Stimulated activated CD4-positive, alpha-beta T cell treated with anti-CD3 and anti-CD28 coated beads, Interleukin-12 subunit alpha, Interleukin-12 subunit beta, amount 100 ng/mL, for 4 hours (primary cell): Measurements from ENCODE around the gene PTGER2.

Source experiments
- DNase-seq: peaks from one replicate; pipeline ENCODE4 v3.0.0-alpha.2; 2020

Gene PTGER2

DNA sequence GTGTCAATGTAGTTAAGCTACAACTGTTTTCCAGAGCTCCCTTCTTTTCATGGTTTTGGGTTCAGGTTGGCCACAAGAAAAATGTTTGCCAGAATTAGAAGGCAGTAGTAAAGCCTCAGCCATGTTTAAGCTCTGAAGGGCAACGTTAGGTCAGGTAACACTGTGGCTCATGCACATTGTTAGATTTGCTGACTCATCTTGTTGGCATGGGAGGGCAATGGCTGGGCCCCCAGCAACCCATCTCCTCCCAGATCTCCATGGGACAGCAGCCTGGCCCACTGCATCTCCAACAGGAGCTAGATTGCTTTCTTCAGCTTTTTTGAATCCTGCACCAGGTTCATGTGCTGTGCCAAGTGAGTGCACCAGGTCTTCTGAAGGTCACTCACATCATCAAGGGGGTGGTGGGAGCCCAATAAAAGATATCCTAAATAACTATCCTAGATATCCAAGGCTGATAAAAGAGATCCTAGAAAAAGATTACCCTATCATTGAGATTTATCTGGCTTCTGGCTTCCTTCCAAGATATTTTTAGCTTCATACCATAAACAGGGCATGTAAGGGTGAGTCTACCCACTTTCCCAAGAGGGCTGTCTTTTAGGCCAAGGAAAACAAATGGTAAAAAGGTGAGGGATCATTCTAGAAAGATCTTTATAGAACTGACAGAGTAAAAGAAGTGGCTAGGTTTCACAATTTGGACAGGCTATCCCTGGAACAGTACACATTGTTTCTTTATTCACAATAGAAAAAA lies 28.9 kb downstream of the PTGER2 start:
- DNase-seq, result no peak

DNA sequence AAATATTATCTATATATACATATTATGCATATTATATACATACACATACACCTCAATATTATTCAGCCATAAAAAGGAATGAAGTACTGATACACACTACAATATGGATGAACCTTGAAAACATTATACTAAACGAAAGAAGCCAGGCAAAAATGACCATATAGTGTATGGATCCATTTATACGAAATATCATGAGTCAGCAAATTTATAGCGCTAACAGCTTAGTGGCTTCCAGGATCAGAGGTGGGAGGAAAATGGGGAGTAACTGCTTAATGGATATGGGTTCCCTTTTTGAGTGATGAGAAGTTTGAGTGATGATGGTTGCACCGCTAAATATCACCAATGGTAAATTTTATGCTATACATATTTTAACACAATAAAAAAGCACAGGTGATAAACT lies 32.7 kb downstream of the PTGER2 start:
- DNase-seq, result no peak

DNA sequence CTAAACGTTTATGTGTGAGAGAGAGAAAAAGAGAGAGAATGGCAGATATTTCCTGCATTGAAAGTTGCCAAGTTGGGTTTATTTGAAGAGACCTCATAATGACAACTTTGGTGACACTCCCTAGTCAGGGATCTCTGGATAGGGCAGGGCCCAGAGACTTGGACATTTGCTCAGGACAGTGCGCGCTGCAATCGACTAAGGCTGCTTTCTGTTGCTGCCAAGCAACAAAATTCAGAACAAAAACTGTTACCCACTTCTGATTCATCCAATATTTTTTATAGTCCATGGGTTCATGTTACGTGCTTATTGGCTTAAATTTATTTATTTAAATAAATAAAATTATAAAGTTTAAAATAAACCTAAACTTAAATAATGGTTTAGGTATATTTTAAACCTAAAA lies 34.2 kb downstream of the PTGER2 start:
- DNase-seq, result no peak

DNA sequence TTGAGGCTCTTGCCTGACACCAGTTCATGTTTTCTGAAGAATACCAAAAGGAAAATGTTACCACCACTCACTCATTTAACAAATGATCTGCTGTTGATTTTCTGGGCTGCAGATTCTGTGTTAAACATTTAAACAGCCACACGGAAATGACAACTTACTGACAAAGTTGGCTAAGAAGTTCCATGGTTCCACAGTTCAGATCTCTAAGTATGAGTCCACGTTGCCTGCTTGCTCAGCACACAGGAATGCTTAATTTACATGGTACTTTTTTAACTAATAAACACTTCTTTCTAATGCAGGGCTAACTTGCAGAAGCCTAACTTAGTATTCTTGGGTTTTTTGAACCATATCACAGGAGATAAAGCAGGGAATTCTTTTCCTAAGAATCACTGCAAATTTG lies 34.7 kb downstream of the PTGER2 start:
- DNase-seq, result no peak

DNA sequence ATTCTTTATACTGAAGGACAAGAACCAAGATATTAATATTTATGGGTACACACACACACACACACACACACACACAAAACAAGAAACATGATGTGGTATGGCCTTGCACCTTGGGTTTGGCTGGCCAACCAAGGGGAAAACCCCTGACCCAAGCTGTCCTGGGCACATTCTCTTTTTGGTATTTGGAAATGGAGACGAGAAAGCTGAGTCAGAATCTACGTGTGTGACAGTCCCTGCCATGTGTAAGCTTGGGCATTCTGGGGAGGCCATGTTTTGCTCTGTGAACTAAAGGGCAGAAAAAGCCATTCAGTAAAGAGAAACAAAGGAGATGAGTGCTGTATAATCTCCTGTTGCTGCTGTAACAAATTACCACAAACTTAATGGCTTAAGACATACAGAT lies 35.6 kb downstream of the PTGER2 start:
- DNase-seq, result no peak

DNA sequence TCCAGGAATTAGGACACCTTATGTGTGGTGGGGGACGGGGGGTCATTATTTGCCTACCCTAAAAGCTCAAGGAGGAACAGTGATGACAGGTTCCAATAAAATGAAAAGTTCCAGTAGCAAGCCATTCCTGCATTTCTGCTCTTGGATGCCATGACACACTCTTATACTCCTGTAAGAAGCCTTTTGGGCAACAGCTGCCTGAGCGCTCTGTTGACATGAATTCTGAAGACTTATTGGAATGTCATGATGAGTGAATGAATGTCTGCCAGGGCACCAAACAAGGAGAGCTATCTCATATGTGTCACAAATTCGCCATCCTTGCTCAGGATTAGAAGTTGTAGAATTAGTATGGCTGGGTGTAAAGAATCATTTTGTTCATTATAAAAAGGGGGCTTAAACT lies 36.3 kb downstream of the PTGER2 start:
- DNase-seq, result no peak

DNA sequence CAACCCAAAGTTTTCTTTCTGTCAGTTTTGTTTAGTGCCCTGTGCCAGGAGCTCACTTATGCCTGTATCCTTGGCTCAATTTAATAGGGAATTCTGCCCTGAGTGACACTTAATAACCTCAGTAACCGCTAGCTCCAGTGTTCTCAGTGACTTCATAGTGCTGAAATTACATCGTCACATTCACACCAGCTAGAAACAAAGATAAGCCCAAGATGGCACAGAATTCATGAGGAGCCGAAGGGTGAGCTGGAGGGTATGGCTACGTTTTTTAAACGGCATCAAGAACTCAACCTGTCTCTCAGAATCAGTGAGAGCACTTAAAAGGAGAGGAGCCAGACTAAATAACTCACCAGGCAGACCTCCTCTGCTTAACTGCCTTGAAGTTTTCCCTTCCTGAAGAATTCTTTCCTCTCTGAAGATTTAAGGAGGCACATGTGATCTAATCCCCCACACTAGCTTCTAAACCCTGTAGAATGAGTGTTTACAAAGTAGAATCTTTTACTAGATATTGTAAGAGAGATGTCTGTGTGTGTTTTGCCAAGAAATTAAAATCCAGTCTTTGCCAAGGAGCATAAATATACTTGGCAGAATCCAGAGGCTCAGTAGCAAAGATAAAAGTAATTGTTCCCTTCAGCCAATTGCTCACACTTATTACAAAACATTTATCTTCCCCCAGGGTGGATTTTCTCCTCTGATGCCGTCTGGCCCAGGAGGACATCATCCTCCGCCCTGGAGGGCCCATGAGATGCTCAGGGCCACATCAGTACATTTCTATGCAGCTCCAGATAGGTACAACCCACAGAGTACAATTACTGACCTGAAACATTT lies 37.3 kb downstream of the PTGER2 start:
- DNase-seq, result no peak

DNA sequence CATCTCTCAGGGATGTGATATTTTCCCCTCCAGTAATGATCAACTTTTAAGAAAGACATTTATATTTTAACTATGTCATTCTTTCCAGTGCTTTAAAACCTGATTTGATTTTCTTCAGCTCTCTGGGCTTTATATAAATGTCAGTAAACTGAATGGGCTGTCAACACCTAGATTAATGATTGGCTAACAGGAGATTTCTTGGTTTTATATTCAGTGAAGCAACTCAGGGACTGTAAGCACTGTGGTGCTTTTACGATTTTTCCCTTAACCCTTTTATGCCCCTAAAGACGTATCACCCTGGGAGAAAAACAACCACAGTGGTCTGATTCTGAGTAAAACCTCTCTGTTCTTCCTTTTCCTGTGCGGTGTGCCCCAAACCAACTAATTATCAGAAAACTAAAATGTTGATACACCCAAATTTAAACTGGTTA lies 38.0 kb downstream of the PTGER2 start:
- DNase-seq, result no peak

DNA sequence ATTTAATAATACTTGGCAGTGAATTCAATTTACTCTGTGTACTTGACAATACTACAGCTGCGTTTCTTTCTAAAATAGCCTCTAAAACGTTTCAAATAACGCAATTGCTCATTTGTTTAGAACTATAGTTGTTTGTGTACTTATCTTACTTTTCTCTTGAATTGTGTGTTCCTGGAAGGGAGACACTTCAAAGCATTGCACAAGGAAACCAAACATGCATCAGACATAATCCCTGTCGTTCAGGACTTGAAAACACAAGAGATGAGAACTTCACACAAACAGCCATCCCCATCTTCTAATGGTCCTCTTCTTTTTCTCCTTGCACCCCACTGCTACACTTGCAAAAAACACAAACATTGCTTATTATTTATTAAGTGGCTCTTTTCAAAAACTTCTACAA lies 38.5 kb downstream of the PTGER2 start:
- no peak for DNase-seq

DNA sequence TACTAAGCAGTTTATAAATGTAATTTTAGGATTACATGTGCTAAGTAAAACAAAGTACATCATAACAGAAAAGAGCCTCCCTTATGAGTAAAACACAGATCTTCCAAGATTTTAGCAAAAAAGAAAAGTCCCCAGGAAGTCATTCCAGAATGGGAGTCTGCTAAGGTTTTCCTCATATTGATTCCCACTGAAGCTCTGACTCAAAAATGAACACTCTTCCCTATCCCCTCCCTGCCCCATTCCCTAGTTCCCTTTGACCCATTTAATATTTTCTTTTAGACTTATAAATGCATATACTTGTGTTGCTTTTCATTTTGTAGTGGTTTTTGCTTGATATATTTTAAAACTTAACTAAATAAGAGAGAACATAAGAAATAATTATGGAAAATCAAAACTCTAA lies 40.1 kb downstream of the PTGER2 start:
- DNase-seq, result no peak

DNA sequence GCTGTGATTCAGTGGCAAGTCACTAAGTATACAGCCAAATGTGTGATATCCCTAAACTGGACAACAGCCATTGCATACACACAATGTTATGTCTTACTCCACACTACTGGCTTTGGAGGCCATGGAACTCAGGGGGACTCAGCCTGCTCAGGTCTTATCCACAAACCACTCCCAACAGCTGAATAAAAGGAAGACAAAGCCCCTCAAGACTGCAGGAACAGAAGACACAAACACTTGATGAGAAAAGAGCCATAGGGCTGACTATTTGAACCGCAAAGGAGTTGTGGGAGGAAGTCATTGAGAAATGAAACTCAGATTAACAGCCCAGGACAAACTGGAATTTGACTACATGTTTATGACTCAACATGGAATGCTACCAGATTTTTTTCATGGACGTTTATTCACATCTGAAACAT lies 40.9 kb downstream of the PTGER2 start:
- no peak for DNase-seq

DNA sequence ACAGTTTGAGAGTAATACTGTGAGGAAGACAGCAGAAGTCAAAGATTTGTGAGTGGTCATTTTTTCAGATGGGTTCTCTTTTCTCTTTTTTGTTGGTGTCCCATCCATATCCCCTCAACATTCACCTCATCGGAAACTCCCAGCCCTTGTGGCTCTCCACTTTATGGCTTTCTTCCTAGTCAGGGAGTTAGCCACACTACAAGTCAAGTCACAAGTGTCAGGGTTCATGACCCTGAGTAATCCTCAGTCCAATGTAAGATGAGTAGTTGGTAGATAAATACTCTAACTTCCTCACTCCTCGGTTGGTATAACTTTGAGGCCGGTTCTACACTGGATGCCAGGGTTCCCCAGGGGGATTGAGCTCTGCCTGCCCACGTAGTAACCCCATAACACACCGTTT lies 41.4 kb downstream of the PTGER2 start:
- no peak for DNase-seq

DNA sequence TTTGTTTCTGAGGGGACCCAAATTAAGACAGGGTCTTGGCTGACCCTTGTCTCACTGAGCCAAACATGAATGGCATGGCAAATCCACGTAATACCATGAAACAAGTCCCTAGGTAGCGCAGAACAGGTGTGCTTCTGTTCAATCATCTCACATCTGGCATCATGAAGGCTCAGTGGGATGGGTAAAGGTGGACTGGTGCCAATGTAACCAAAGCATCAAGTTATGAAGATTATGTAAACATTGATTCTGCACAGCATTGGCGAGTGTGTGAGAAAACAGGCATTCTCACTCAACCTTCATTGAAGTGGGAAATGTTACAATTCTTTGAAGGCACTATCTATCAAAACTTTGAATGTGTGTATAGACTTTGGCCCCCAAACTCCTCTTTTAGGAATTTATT lies 41.9 kb downstream of the PTGER2 start:
- DNase-seq, result no peak

DNA sequence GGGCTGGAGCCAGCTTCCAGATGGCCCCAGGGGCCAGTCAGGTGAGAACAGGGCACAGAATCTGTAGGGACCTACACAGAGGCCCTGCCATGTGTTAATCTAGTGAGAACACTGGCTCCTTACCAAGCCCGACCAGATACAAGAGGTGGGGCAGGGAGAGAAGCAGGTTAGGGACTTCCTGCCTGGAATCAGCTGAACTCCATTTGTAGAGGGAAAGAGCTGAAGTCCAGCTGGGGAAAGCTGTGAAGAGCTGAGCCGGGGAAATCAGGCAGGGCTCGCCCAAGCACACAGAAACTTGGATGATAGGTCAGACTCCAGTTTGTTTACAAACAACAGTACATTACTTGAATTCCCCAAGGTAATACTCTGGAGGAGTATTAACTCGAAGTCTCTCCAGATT lies 46.7 kb downstream of the PTGER2 start:
- DNase-seq, result no peak

DNA sequence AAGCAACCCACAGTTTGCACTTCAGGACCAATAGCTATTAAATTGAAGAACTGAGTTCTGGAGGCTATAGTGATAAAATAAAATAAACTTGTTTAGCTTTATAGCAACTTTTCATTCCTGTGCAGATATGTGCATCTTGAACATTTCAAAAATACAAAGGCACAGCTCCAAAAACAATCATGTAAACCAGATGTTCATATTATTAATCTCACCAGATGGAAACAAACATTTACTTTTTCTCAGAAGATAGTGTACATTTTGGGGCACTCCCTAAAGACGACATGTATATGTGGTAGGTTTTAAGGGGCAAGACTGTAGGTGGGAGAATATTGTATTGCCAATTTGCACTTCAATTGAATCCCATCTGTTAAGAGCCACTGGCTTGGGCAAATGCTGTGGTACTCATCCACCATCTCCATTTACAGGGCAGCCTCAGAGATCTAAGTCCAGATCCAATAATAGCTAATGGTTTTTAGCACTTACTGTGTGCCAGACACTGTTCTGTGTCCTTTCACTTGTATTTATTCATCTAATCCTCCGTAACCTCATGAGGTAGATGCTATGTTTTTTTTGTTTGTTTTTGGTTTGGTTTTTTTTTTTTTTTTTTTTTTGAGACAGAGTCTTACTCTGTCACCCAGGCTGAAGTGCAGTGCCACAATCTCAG lies 49.1 kb downstream of the PTGER2 start:
- DNase-seq, result no peak

DNA sequence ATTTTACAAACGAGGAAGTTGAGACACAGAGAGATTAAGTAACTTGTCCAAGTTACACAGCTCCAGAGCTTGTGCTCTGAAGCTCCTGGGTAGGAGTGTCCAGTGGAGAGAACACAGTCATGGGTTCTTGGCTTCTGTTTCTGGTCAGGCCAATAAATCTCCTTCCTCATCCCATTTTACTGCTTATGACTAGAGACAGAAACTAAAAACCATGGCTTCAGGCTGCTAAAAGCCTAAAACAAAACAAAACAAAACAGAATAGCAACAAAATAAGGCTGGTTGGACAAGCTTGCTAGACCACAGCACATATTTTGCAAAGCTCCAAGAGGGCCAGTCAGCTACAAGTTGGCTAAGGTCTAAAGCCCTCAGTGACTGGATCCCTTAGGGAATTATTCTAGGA lies 49.8 kb downstream of the PTGER2 start:
- DNase-seq, result no peak

DNA sequence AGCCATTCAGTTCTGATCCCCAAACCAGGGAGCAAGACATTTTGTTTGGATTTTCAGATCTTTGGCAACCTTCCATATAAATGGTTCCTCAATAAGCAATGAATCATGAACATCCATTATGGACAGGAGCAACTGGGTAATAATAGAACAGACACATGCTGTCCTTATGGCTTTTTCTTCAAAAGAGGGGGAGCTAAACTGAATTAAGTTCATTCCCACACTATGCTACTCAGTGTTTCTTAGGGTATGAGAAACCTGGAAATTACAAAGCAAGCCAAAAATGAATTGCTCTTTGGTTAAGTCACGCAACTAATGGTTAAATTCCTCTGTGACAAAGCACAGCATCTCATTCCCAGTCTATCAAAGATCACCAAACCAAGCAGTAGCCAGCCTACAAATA lies 51.0 kb downstream of the PTGER2 start:
- DNase-seq, result no peak

DNA sequence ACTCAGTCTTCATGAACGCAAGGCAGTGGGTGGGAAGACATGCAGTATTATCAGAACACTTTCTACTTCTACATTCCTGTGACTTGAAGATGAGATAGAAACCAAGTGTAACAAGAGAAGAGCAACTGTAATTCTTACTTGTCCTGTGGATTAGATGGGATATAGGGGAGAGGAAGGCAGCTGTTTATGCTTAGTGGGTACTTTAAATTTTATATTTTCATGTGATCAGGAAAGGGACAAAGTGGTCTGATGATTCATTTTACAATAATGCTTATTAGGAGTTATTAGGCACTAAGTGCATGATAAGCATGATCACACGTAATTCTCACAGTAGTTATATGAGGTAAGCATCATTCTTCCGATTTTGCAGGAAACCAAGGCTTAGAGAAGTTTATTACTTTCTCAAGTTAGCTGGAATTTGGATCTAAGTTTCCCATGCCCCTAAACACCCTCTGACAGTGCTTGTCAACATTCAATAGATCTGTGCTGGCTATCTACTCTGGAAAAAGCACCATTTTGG lies 52.7 kb downstream of the PTGER2 start:
- no peak for DNase-seq

DNA sequence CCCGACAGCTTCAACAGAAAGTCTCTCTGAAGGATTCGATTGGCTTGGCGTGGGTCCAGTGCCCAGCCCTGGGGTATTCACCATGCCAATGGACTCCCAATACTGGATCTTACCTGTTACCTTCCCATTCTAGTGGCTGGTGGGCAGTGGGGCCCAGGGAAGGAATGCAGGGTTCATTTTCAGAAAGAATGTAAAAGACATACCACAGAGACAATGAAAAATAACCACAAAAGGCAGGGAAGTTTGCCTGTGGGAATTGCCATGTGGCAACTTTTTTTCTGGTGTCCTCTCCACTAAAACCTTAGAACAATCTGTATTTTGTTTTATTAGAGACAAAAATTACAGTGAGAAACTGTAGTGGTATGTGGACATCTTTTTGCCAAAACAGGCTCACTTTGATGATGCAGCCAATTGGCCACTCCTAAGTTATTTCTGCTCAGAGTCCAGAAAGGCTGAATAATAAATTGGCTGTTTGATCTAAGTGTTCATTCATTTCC lies 55.2 kb downstream of the PTGER2 start:
- DNase-seq, result no peak

DNA sequence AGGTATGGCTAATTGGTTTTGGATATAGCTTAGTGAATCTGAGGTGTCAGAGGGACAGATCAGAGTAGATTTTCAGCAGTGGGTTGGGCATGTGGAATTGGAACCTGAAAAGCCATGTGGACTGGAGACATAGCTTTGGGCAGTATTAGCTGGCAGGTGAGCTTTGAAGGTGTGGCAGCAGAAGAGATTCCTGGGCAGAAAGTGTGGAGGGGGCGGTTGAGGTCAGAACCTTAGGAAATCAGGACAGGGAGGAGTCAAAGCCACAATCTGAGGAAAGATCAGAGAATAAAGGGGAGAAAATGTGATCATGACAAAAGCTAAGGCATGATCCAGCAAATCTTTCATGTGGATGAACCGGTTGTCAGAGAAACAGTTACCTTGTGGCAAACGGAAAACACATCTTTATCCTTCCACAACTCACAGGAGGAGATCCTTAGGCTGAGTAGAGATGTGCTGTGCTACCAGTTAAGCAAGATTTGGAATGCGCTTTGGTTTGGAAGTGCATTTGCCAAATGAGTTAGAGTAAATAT lies 56.4 kb downstream of the PTGER2 start:
- DNase-seq, result no peak

DNA sequence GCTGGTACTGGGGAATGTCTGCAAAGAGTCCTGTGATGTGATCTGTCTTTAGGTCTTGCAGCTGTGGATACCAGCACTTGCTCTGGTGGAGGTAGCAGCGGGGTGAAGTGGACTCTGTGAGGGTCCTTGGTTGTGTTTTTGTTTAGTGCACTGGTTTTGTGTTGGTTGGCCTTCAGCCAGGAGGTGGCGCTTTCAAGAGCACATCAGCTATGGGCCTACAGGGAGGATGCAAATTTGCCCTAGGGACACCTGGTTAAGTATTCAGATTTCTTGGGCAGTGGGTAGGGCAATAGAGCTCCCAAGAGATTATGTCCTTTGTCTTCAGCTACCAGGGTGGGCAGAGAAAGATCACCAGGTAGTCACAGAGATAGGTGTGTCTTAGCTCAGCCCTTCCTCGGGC lies 63.8 kb downstream of the PTGER2 start:
- DNase-seq, result no peak
